OCI-LY1 (cell line): ENCODE data around the gene RBM15B.
A peak's percentile ranks its signal among the peaks of the same experiment; 100 is the strongest.

Experiments used
- H2AFZ ChIP-seq: fragments of 200-600 bp; sonication (generic), shearing (Covaris generic); 2 replicates; pipeline ENCODE4 v1.6.0; 2014; ENCODE audit warnings: antibody characterized with exemption, mild to moderate bottlenecking, low read length
- H3F3A ChIP-seq: fragments of 200-600 bp; sonication (generic), shearing (Covaris generic); 2 replicates; pipeline ENCODE4 v1.6.0; 2014; ENCODE audit warnings: mild to moderate bottlenecking, antibody characterized with exemption, low read length, moderate library complexity; ENCODE audit not compliant: insufficient read depth
- H3K27ac ChIP-seq: fragments of 200-600 bp; sonication (generic); 2 replicates; pipeline ENCODE4 v1.5.1; 2014; ENCODE audit warnings: low read length, mixed run types, mild to moderate bottlenecking, low read depth; ENCODE audit not compliant: poor library complexity, severe bottlenecking
- H3K27me3 ChIP-seq: fragments of 200-600 bp; sonication (generic); 2 replicates; pipeline ENCODE4 v1.6.0; 2014; ENCODE audit warnings: antibody characterized with exemption, mild to moderate bottlenecking, low read length, moderate library complexity; ENCODE audit not compliant: insufficient read depth
- H3K36me3 ChIP-seq: fragments of 200-600 bp; sonication (generic); 2 replicates; pipeline ENCODE4 v1.6.1; 2014; ENCODE audit warnings: mild to moderate bottlenecking, antibody characterized with exemption, low read length, moderate library complexity, mixed read lengths; ENCODE audit not compliant: insufficient read depth
- H3K4me1 ChIP-seq: fragments of 200-600 bp; sonication (generic); 2 replicates; pipeline ENCODE4 v1.5.1; 2014; ENCODE audit warnings: mild to moderate bottlenecking, low read length, moderate library complexity; ENCODE audit not compliant: insufficient read depth, severe bottlenecking
- H3K4me2 ChIP-seq: fragments of 200-600 bp; sonication (generic), shearing (Covaris generic); 2 replicates; pipeline ENCODE4 v1.6.1; 2014; ENCODE audit warnings: low read length
- H3K4me3 ChIP-seq: fragments of 200-600 bp; sonication (generic); 2 replicates; pipeline ENCODE4 v1.5.1; 2014; ENCODE audit warnings: low read length, low read depth, mild to moderate bottlenecking, mixed read lengths; ENCODE audit not compliant: poor library complexity, severe bottlenecking
- H3K79me2 ChIP-seq: fragments of 200-600 bp; shearing (Covaris generic); 2 replicates; pipeline ENCODE4 v1.6.1; 2016; ENCODE audit warnings: mixed run types, low read length, mixed read lengths; ENCODE audit not compliant: insufficient read depth
- H3K9ac ChIP-seq: fragments of 200-600 bp; sonication (generic), shearing (Covaris generic); 2 replicates; pipeline ENCODE4 v1.6.1; 2014; ENCODE audit warnings: mild to moderate bottlenecking, low read length, mixed read lengths
- H3K9me2 ChIP-seq: fragments of 200-600 bp; sonication (generic), shearing (Covaris generic); 2 replicates; pipeline ENCODE4 v1.6.1; 2014; ENCODE audit warnings: low read depth, mild to moderate bottlenecking, low read length, mixed read lengths
- H3K9me3 ChIP-seq: fragments of 200-600 bp; shearing (Covaris generic); 2 replicates; pipeline ENCODE4 v1.6.1; 2014; ENCODE audit warnings: low read length, mixed read lengths
- H4K20me1 ChIP-seq: fragments of 200-600 bp; sonication (generic), shearing (Covaris generic); 2 replicates; pipeline ENCODE4 v1.6.0; 2016; ENCODE audit warnings: mild to moderate bottlenecking, low read length; ENCODE audit not compliant: insufficient read depth
- EZH2 ChIP-seq: fragments of 200-600 bp; sonication (generic), shearing (Covaris generic); IDR thresholded peaks from 2 replicates; pipeline ENCODE4 v1.8.0; 2017; ENCODE audit warnings: borderline replicate concordance, mixed run types, mild to moderate bottlenecking, antibody characterized with exemption, low read length, moderate library complexity, mixed read lengths
- TF ChIP-seq, protein P1 (sequence below): fragments of 200-600 bp; sonication (generic), shearing (Covaris generic); IDR thresholded peaks from 2 replicates; pipeline ENCODE4 v1.5.1; 2017; ENCODE audit warnings: mild to moderate bottlenecking, antibody characterized with exemption, low read length, moderate library complexity, mixed read lengths

RBM15B gene

DNA sequence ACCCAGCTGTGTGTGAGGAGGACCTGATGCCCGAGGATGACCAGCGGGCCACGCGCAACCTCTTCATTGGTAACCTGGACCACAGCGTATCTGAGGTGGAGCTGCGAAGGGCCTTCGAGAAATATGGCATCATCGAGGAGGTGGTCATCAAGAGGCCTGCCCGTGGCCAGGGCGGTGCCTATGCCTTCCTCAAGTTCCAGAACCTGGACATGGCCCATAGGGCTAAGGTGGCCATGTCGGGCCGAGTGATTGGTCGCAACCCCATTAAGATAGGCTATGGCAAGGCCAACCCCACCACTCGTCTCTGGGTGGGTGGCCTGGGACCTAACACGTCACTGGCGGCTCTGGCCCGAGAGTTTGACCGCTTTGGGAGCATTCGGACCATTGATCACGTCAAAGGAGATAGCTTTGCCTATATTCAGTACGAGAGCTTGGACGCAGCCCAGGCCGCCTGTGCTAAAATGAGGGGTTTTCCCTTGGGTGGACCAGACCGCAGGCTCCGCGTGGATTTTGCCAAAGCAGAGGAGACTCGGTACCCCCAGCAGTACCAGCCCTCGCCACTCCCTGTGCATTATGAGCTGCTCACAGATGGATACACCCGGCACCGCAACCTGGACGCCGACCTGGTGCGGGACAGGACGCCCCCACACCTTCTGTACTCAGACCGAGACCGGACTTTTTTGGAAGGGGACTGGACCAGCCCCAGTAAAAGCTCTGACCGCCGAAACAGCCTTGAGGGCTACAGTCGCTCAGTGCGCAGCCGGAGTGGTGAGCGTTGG, 1.5 kb downstream of the RBM15B start:
- no peaks in the 10 kb centered on the region for H3K27me3 ChIP-seq
- H3K36me3 ChIP-seq = peaks cover 85% of the 10 kb centered on the region
- H3K79me2 ChIP-seq = peaks cover 18% of the 10 kb centered on the region

DNA sequence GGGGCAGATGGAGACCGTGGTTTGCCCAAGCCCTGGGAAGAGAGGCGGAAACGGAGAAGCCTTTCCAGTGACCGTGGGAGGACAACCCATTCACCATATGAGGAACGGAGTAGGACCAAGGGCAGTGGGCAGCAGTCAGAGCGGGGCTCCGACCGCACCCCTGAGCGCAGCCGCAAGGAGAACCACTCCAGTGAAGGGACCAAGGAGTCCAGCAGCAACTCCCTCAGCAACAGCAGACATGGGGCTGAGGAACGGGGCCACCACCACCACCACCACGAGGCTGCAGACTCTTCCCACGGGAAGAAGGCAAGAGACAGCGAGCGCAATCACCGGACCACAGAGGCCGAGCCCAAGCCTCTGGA, 2.0 kb downstream of the RBM15B start:
- TF ChIP-seq, protein P1, sequence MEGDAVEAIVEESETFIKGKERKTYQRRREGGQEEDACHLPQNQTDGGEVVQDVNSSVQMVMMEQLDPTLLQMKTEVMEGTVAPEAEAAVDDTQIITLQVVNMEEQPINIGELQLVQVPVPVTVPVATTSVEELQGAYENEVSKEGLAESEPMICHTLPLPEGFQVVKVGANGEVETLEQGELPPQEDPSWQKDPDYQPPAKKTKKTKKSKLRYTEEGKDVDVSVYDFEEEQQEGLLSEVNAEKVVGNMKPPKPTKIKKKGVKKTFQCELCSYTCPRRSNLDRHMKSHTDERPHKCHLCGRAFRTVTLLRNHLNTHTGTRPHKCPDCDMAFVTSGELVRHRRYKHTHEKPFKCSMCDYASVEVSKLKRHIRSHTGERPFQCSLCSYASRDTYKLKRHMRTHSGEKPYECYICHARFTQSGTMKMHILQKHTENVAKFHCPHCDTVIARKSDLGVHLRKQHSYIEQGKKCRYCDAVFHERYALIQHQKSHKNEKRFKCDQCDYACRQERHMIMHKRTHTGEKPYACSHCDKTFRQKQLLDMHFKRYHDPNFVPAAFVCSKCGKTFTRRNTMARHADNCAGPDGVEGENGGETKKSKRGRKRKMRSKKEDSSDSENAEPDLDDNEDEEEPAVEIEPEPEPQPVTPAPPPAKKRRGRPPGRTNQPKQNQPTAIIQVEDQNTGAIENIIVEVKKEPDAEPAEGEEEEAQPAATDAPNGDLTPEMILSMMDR = no peak
- Histone ChIP-seq H4K20me1 (no peaks in the 10 kb centered on the region), H3K4me3 (peak overlapping the region; percentile 68), H3K9me2 (no peaks in the 10 kb centered on the region), H2AFZ (no peak overlapping the region), H3K27ac (no peak overlapping the region), H3K4me1 (peaks cover 72% of the 10 kb centered on the region), H3K9me3 (no peaks in the 10 kb centered on the region; the same call in 1 of the 2 replicates), H3K9ac (no peak overlapping the region), H3K36me3 (peaks cover 82% of the 10 kb centered on the region), H3F3A (peaks cover 11% of the 10 kb centered on the region; the same call in 1 of the 2 replicates), H3K79me2 (peaks cover 18% of the 10 kb centered on the region), H3K4me2 (peak overlapping the region; percentile 40; the same call in 1 of the 2 replicates), H3K27me3 (no peaks in the 10 kb centered on the region)

More for the DNA sequence above, 1.5 kb downstream of the RBM15B start:
- peak overlapping the region; percentile 71; the same call in 1 of the 2 replicates for H3K9ac ChIP-seq
- peak overlapping the region; percentile 64 for H3K4me2 ChIP-seq
- H3F3A ChIP-seq = peaks cover 11% of the 10 kb centered on the region; the same call in 1 of the 2 replicates
- H4K20me1 ChIP-seq = no peaks in the 10 kb centered on the region
- H2AFZ ChIP-seq = no peak overlapping the region
- TF ChIP-seq, protein P1 = no peak
- no peak for TF ChIP-seq EZH2
- H3K9me3 ChIP-seq = no peaks in the 10 kb centered on the region; the same call in 1 of the 2 replicates
- H3K9me2 ChIP-seq = no peaks in the 10 kb centered on the region
- peaks cover 77% of the 10 kb centered on the region for H3K4me1 ChIP-seq
- H3K27ac ChIP-seq = no peak overlapping the region
- peak overlapping the region; percentile 68 for H3K4me3 ChIP-seq

DNA sequence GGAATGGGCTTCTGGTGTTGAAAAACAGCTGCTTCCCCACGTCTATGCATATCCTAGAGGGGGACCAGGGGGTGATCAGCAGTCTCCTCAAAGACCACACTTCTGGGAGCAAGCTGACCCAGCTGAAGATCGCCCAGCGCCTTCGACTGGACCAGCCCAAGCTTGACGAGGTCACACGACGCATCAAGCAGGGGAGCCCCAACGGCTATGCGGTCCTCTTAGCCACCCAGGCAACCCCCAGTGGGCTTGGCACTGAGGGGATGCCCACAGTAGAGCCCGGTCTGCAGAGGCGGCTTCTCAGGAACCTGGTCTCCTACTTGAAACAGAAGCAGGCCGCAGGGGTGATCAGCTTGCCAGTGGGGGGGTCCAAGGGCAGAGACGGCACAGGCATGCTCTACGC, 2.5 kb downstream of the RBM15B start:
- H3K9me2 ChIP-seq = no peaks in the 10 kb centered on the region
- no peak overlapping the region for H2AFZ ChIP-seq
- peaks cover 82% of the 10 kb centered on the region for H3K36me3 ChIP-seq
- no peak overlapping the region for H3K27ac ChIP-seq
- no peaks in the 10 kb centered on the region for H4K20me1 ChIP-seq
- H3F3A ChIP-seq = peaks cover 11% of the 10 kb centered on the region; the same call in 1 of the 2 replicates
- H3K9ac ChIP-seq = no peak overlapping the region
- TF ChIP-seq EZH2 = no peak
- TF ChIP-seq, protein P1 = no peak
- peak overlapping the region; percentile 15 for H3K4me3 ChIP-seq
- peaks cover 67% of the 10 kb centered on the region for H3K4me1 ChIP-seq
- peak overlapping the region; percentile 40; the same call in 1 of the 2 replicates for H3K4me2 ChIP-seq
- no peaks in the 10 kb centered on the region; the same call in 1 of the 2 replicates for H3K9me3 ChIP-seq
- H3K27me3 ChIP-seq = no peaks in the 10 kb centered on the region
- H3K79me2 ChIP-seq = peaks cover 18% of the 10 kb centered on the region
